Measurements from ENCODE around the gene P4HA2. TPM values are rescaled to one million over a fixed set of nuclear protein-coding genes. Genes with fewer than 3 reads are reported as not detected.

P4HA2 gene
- total RNA-seq, 2 donors from 2014 or later, result 32.3 to 57.9 TPM

DNA sequence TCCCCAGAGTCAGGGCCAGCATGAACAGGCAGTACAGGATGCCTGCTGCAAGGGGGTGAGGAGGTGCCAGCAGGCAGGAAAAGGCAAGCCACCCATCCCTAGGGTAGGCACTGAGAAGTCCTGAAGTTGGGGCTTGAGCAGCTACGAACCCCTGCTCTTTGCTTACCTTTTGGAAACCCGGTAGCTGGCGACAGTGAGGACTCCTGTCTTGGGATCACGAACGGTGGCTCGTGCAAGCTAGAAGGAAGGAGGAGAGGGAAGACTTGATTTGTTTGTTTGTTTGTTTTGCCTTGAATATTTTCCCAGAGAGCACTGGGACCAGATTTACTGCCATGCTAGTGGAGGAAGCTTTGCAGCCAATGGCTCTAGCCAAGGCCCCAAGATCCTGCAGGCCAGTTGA is 23.7 kb downstream of the P4HA2 start:
- H3K27me3 ChIP-seq, result no peaks in the 10 kb centered on the region
- H3K9me3 ChIP-seq, result no peaks in the 10 kb centered on the region
- H3K27ac ChIP-seq, result peak overlapping the region; percentile 83 to 96 (median 90)
- H3K36me3 ChIP-seq (replicated peaks in 1 of 2; ENCODE audit: insufficient read depth in 1 of 2, low read depth in 2 of 2), result peaks cover 0 to 2% of the 10 kb centered on the region in 2 donors
- peaks cover 59% of the 10 kb centered on the region for H3K4me1 ChIP-seq
- peak in 1 of 4 donors; percentile 14 for DNase-seq
- no peak for ATAC-seq
- WGBS, 2 donors, result 74 to 85% methylated on average over 6 of the region's 6 CpGs
- no peak overlapping the region for H3K4me3 ChIP-seq
- TF ChIP-seq POLR2A (IDR thresholded peaks at IDR 0.05), result no peak
- TF ChIP-seq, protein P1, sequence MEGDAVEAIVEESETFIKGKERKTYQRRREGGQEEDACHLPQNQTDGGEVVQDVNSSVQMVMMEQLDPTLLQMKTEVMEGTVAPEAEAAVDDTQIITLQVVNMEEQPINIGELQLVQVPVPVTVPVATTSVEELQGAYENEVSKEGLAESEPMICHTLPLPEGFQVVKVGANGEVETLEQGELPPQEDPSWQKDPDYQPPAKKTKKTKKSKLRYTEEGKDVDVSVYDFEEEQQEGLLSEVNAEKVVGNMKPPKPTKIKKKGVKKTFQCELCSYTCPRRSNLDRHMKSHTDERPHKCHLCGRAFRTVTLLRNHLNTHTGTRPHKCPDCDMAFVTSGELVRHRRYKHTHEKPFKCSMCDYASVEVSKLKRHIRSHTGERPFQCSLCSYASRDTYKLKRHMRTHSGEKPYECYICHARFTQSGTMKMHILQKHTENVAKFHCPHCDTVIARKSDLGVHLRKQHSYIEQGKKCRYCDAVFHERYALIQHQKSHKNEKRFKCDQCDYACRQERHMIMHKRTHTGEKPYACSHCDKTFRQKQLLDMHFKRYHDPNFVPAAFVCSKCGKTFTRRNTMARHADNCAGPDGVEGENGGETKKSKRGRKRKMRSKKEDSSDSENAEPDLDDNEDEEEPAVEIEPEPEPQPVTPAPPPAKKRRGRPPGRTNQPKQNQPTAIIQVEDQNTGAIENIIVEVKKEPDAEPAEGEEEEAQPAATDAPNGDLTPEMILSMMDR (IDR thresholded peaks at IDR 0.05), result no peak
- intact Hi-C loops (cut with DNase I), result no loop called here

DNA sequence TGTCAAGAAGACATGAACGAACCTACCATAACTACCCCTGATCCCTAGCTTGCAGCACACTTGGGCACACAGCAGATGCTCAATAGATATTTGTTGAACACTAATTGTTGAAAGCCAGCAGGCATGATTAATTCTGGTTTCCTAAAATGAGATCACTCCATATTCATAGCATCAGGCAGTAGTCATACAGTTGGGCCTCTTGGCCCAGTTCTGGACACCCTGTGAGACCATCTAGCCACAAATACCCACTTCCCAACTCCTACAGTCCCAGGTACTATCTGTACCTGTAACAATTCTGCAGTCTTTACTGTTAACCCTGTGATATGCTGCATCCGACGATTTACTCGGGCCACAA is 24.2 kb downstream of the P4HA2 start:
- no peaks in the 10 kb centered on the region for H3K27me3 ChIP-seq
- ATAC-seq (peak; percentile 41), DNase-seq (peak in 2 of 4 donors; percentile 29 to 32)
- intact Hi-C loops (cut with DNase I), result no loop called here
- H3K9me3 ChIP-seq, result no peaks in the 10 kb centered on the region
- peaks cover 59% of the 10 kb centered on the region for H3K4me1 ChIP-seq
- TF ChIP-seq, protein P1 (IDR thresholded peaks at IDR 0.05), result no peak
- TF ChIP-seq POLR2A (IDR thresholded peaks at IDR 0.05), result no peak
- WGBS, 2 donors, result 51 to 53% methylated on average over 4 of the region's 4 CpGs
- H3K4me3 ChIP-seq, result no peak overlapping the region
- H3K27ac ChIP-seq, result peak overlapping the region; percentile 83 to 96 (median 90)
- peaks cover 0 to 3% of the 10 kb centered on the region in 2 donors for H3K36me3 ChIP-seq (replicated peaks in 1 of 2; ENCODE audit: insufficient read depth in 1 of 2, low read depth in 2 of 2)

DNA sequence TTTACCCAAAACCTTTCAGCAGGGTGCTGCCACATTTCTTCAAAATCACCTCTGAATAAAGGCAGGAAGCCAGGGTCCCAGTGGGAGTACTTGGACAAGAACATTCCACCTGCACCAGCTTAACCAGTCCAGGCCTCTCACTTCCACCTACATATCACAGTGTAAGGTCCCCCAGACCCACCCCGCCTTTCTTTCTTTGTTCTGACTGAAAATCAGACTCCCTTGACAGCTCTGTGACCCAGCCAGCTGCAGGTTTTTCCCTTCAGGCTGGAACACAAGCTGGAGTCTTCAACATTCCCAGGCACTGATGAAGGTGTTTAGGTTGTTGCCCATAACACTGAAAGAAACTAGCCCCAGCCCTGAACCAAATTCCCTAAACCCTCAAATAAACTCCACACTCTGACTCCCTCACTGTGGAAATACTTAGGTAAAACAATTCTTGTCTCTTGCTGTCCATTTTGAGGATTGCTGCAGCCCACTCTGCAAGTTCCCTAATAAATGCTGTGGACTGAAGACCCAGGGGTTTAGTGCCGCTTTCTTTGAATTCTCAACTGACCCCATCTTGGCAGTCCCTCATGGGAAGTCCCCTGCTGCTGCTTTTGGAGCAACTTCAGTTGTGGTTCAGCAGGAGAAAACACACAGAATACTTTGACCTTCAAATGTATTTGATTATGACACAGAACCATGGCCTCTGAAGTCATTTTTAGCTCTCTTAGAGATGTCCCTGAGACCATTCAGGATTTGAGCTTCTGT is 24.8 kb downstream of the P4HA2 start:
- H3K36me3 ChIP-seq (replicated peaks in 1 of 2; ENCODE audit: insufficient read depth in 1 of 2, low read depth in 2 of 2), result peaks cover 0 to 7% of the 10 kb centered on the region in 2 donors
- intact Hi-C loops (cut with DNase I), result no loop called here
- no peak overlapping the region for H3K4me3 ChIP-seq
- peaks cover 59% of the 10 kb centered on the region for H3K4me1 ChIP-seq
- 35 to 45% methylated on average over 2 of the region's 2 CpGs for WGBS, 2 donors
- H3K27me3 ChIP-seq, result no peaks in the 10 kb centered on the region
- DNase-seq (peak; percentile 81 to 90 (median 88)), ATAC-seq (peak; percentile 85)
- TF ChIP-seq, protein P1 (IDR thresholded peaks at IDR 0.05), result no peak
- peak in 2 of 3 donors; percentile 18 to 28 for TF ChIP-seq POLR2A (IDR thresholded peaks at IDR 0.05)
- H3K27ac ChIP-seq, result peak overlapping the region; percentile 83 to 96 (median 90)
- H3K9me3 ChIP-seq, result no peaks in the 10 kb centered on the region

DNA sequence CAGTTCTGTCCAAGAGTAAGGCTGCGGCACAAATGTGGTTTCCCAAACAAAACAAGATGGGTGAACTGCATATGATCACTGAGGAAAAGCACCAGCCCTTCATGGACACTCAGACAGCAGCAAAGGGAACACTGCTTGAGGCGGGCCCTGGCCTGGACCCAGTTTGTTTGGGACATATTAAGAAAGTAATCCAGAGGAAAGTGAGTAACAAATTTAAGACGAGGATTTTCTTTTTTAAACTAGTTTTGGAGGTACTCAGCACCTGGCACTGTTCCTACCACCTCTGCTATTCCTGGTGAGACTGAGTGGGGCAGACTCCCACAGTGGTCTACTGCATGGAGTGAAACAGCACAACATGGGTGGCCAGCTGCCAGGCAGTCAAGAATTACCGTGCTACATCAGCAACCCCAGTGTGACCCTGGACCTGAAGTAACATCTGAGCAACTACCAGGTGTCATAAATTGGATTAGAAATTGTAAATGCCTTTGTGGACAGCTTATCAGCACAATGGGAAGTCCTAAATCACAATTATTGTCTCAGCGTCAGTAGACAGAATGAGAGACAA is 28.5 kb downstream of the P4HA2 start:
- WGBS, 2 donors, result 73 to 79% methylated on average over 5 of the region's 5 CpGs
- intact Hi-C loops (cut with DNase I), result no loop called here
- Histone ChIP-seq H3K36me3 (replicated peaks in 1 of 2; ENCODE audit: insufficient read depth in 1 of 2, low read depth in 2 of 2) (peaks cover 0 to 5% of the 10 kb centered on the region in 2 donors), H3K4me1 (peaks cover 39% of the 10 kb centered on the region), H3K4me3 (no peak overlapping the region), H3K9me3 (no peaks in the 10 kb centered on the region), H3K27ac (peak overlapping the region in 1 of 4 donors; percentile 96), H3K27me3 (no peaks in the 10 kb centered on the region)
- ATAC-seq, result no peak
- TF ChIP-seq POLR2A (IDR thresholded peaks at IDR 0.05), result no peak
- TF ChIP-seq, protein P1 (IDR thresholded peaks at IDR 0.05), result no peak
- DNase-seq, result no peak

All from body of pancreas (tissue), 4 donors.